Uterus (tissue), 4 donors: ENCODE data around the gene STAG2. TPM values are rescaled to one million over a fixed set of nuclear protein-coding genes. Genes with fewer than 3 reads are reported as not detected.
"Not testable (repeated sequence)": the region's sequence is repeated elsewhere in the genome, so short reads cannot be mapped to it uniquely, and the experiment has no call there.

Experiments
- DNase-seq, 2 donors: peaks; one replicate each; pipeline ENCODE4 v3.0.0-alpha.2; 2019 to 2020
- H3K27ac ChIP-seq, 2 donors: fragments of 200-600 bp; sonication (generic); 1 replicate in 1 of 2; 2 replicates in 1 of 2; pipeline ENCODE4 v1.5.1; 2016 to 2018
- H3K27me3 ChIP-seq, 2 donors: fragments of 200-600 bp; sonication (generic); one replicate each; pipeline ENCODE4 v1.5.1; 2018 to 2019; ENCODE audit warnings: control low read depth in 1 of 2
- H3K36me3 ChIP-seq, 2 donors: fragments of 200-600 bp; sonication (generic); one replicate each; pipeline ENCODE4 v1.5.1; 2019; ENCODE audit warnings: control low read depth in 1 of 2
- H3K4me1 ChIP-seq, 2 donors: fragments of 200-600 bp; sonication (generic); one replicate each; pipeline ENCODE4 v1.5.1; 2018 to 2019; ENCODE audit warnings: control low read depth in 1 of 2
- H3K4me3 ChIP-seq, 2 donors: fragments of 200-600 bp; sonication (generic); 1 replicate in 1 of 2; 2 replicates in 1 of 2; pipeline ENCODE4 v1.5.1; 2018 to 2019; ENCODE audit warnings: mild to moderate bottlenecking in 1 of 2
- H3K9me3 ChIP-seq, 2 donors: fragments of 200-600 bp; sonication (generic); one replicate each; pipeline ENCODE4 v1.5.1; 2019; ENCODE audit warnings: control low read depth in 1 of 2
- CTCF ChIP-seq, 4 experiments: fragments of 200-600 bp in 2 of 4; fragments of 450-650 bp in 2 of 4; sonication (generic) in 2 of 4; IDR thresholded peaks; one replicate each; pipeline ENCODE4 v1.5.1; 2016 to 2019; ENCODE audit warnings: antibody characterized with exemption in 4 of 4, mild to moderate bottlenecking in 2 of 4, moderate library complexity in 1 of 4
- POLR2A ChIP-seq, 2 donors: fragments of 450-650 bp; IDR thresholded peaks; one replicate each; pipeline ENCODE4 v1.6.1; 2016; ENCODE audit warnings: antibody characterized with exemption in 2 of 2, mild to moderate bottlenecking in 1 of 2, moderate library complexity in 1 of 2
- intact Hi-C: fragments of 100-400 bp; cut with DNase I; formaldehyde crosslinking; loops from one replicate; pipeline ENCODE4 v1.15.1; 2023; ENCODE audit warnings: low total_unique reads
- total RNA-seq, 4 donors: library from RNA; depleted of rRNA in 3 of 4; stranded (reverse); fragments of >200 nt in 3 of 4; gene quantifications; one replicate each; pipeline versions ENCODE4 v1.1.0 to v1.2.4, GENCODE V29; 2014 to 2023
- donor health status: DM: yes; HTN: yes; CAD: no.

Gene STAG2
- total RNA-seq, 4 donors from 2014 or later: 32.5 to 170 (median 83.4) TPM

- intact Hi-C loops: no loop called here
- H3K4me1 ChIP-seq: no peaks in the 10 kb centered on the region
- TF ChIP-seq CTCF (IDR thresholded peaks at IDR 0.05): no peak
- TF ChIP-seq POLR2A (IDR thresholded peaks at IDR 0.05): no peak
- no peaks in the 10 kb centered on the region for H3K9me3 ChIP-seq
- no peak for DNase-seq
- H3K36me3 ChIP-seq: no peaks in the 10 kb centered on the region
- H3K4me3 ChIP-seq: no peak overlapping the region
- no peaks in the 10 kb centered on the region for H3K27me3 ChIP-seq
- no peak overlapping the region for H3K27ac ChIP-seq
These were observed 83.6 kb downstream of the STAG2 start for GRCh38 chrX:124045109-124045508.

- H3K27ac ChIP-seq: not testable (repeated sequence)
These were observed 122.9 kb downstream of the STAG2 start for GRCh38 chrX:124084417-124084816.

GRCh38 chrX:124085063-124085462, 123.6 kb downstream of the STAG2 start:
- no peaks in the 10 kb centered on the region for H3K27me3 ChIP-seq
- intact Hi-C loops: no loop called here
- H3K27ac ChIP-seq: no peak overlapping the region
- DNase-seq: no peak
- no peaks in the 10 kb centered on the region for H3K36me3 ChIP-seq
- no peak overlapping the region for H3K4me3 ChIP-seq
- TF ChIP-seq POLR2A (IDR thresholded peaks at IDR 0.05) (no peak), CTCF (IDR thresholded peaks at IDR 0.05) (no peak)
- H3K9me3 ChIP-seq: no peaks in the 10 kb centered on the region
- H3K4me1 ChIP-seq: no peaks in the 10 kb centered on the region

More at GRCh38 chrX:124084417-124084816, 122.9 kb downstream of the STAG2 start:
- intact Hi-C loops, H3K27me3 ChIP-seq, H3K36me3 ChIP-seq, DNase-seq, H3K4me3 ChIP-seq, H3K9me3 ChIP-seq, H3K4me1 ChIP-seq: not testable (repeated sequence)

DNA sequence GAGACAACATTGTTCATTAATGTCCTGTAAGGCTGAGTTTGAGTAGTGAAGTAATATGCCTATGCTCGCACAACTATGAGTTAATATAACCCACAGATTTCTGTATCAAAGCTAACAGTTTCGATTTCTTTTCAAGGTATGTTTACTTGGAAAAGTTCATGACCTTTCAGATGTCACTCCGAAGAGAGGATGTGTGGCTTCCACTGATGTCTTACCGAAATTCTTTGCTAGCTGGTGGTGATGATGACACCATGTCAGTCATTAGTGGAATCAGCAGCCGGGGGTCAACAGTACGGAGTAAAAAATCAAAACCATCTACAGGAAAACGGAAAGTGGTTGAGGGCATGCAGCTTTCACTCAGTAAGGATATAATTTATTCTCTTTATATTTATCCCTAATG, 124.9 kb downstream of the STAG2 start:
- intact Hi-C loops: no loop called here
- H3K36me3 ChIP-seq: no peaks in the 10 kb centered on the region
- no peak overlapping the region for H3K27ac ChIP-seq
- no peaks in the 10 kb centered on the region for H3K27me3 ChIP-seq
- H3K4me3 ChIP-seq: no peak overlapping the region
- H3K4me1 ChIP-seq: no peaks in the 10 kb centered on the region
- DNase-seq: no peak
- no peak for TF ChIP-seq CTCF (IDR thresholded peaks at IDR 0.05)
- no peak for TF ChIP-seq POLR2A (IDR thresholded peaks at IDR 0.05)
- no peaks in the 10 kb centered on the region for H3K9me3 ChIP-seq

DNA sequence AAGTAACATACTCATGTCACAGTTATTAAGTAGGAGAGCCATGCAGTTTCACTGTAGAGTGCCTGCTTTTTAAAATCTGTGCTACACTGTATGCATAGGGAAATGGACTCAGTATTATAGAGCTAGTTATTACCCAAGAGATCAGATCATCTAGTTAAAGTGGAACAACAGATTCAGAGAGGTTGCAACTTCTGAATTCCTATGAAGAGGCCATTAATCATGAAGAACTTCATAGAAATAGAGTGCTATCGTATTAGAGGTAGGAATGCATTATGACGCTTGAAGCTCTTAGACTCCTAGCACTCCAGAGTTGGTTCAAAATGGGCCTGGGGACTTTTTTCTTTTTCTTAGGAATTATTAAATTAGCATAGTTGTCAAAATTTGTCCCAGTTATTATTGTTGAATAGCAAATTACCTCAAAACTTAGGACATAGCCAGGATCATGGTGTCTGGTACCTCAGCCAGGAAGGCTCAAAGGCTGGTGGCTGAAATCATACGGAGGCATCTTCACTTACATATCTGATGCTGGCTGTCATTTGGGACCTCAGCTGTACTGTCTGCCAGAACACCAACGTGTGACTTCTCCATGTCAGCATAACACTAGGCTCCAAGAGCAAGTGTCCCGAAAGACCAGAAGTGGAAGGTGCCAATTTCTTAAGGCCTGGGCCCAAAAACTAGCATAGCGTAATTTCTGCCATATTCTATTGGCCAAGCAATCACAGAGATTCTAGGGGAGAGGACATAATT, 125.7 kb downstream of the STAG2 start:
- Histone ChIP-seq H3K27me3 (no peaks in the 10 kb centered on the region), H3K27ac (no peak overlapping the region), H3K4me3 (no peak overlapping the region), H3K9me3 (no peaks in the 10 kb centered on the region), H3K36me3 (no peaks in the 10 kb centered on the region), H3K4me1 (no peaks in the 10 kb centered on the region)
- intact Hi-C loops: no loop called here
- DNase-seq: no peak
- TF ChIP-seq POLR2A (IDR thresholded peaks at IDR 0.05) (no peak), CTCF (IDR thresholded peaks at IDR 0.05) (no peak)
